Measurements from ENCODE around the gene GON4L. TPM values are rescaled to one million over a fixed set of nuclear protein-coding genes. Genes with fewer than 3 reads are reported as not detected.
"Not testable (repeated sequence)": the region's sequence is repeated elsewhere in the genome, so short reads cannot be mapped to it uniquely, and the experiment has no call there.

Gene GON4L
- total RNA-seq, 4 donors from 2014 or later, result 12.2 to 32.8 (median 18.7) TPM

GRCh38 chr1:155773221-155773620 is 83.8 kb downstream of the GON4L start:
- DNase-seq, result no peak
- intact Hi-C loops (cut with DNase I), result no loop called here
- Histone ChIP-seq H3K9me3 (no peaks in the 10 kb centered on the region), H3K27ac (no peak overlapping the region), H3K4me3 (no peak overlapping the region), H3K36me3 (peaks cover 17 to 100% (median 26%) of the 10 kb centered on the region in 3 donors), H3K27me3 (no peaks in the 10 kb centered on the region), H3K4me1 (no peaks in the 10 kb centered on the region)
- WGBS, 2 donors, result 56 to 73% methylated on average over 2 of the region's 2 CpGs
- no peak for TF ChIP-seq CTCF (IDR thresholded peaks at IDR 0.05)
- TF ChIP-seq POLR2A (IDR thresholded peaks at IDR 0.05), result no peak

DNA sequence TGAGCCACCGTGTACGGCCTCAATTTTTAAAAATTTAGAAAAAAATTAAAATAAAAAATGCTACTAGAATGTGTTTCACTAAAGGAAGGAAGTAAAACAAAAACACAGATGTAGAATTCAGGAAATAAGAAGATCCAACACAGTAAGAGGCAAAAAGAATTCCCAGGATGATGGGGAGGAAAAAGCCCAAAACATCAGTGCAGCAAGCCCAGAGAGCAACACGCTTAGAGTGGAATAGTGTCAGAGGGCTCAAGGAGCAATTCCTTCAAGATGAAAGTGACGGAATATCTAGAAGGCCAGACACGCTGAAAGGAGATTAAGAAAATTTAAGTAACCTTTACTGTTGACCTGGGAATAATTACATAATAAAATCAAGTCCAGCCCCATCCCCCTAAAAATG is 87.8 kb downstream of the GON4L start:
- 89 to 95% methylated on average over 3 to 5 of the region's 5 CpGs for WGBS, 2 donors
- Histone ChIP-seq H3K36me3 (peaks cover 15 to 99% (median 36%) of the 10 kb centered on the region in 3 donors), H3K4me3 (no peak overlapping the region), H3K27ac (no peak overlapping the region), H3K27me3 (no peaks in the 10 kb centered on the region), H3K4me1 (no peaks in the 10 kb centered on the region), H3K9me3 (no peaks in the 10 kb centered on the region)
- no peak for TF ChIP-seq POLR2A (IDR thresholded peaks at IDR 0.05)
- no peak for TF ChIP-seq CTCF (IDR thresholded peaks at IDR 0.05)
- DNase-seq, result no peak
- intact Hi-C loops (cut with DNase I), result no loop called here

- H3K36me3 ChIP-seq, result peaks cover 15 to 99% (median 38%) of the 10 kb centered on the region in 3 donors
- H3K4me3 ChIP-seq; H3K27ac ChIP-seq; DNase-seq; H3K9me3 ChIP-seq; H3K27me3 ChIP-seq; intact Hi-C loops (cut with DNase I); H3K4me1 ChIP-seq: not testable (repeated sequence)
- 79 to 88% methylated on average over 2 to 3 of the region's 5 CpGs for WGBS, 2 donors
These were observed 89.5 kb downstream of the GON4L start for GRCh38 chr1:155767399-155767989.

GRCh38 chr1:155763989-155764388 is 93.0 kb downstream of the GON4L start:
- intact Hi-C loops (cut with DNase I), result not testable (repeated sequence)
- peaks cover 23 to 99% (median 37%) of the 10 kb centered on the region in 3 donors for H3K36me3 ChIP-seq
- WGBS, 2 donors, result 78 to 93% methylated on average over 7 of the region's 7 CpGs

GRCh38 chr1:155763090-155763815 is 93.8 kb downstream of the GON4L start:
- peak overlapping the region in 2 of 4 donors; percentile 13 to 16 for H3K27ac ChIP-seq
- H3K27me3 ChIP-seq; H3K9me3 ChIP-seq; DNase-seq; intact Hi-C loops (cut with DNase I); H3K4me3 ChIP-seq: not testable (repeated sequence)
- H3K4me1 ChIP-seq, result peaks cover 0 to 19% (median 0%) of the 10 kb centered on the region in 3 donors
- peaks cover 26 to 99% (median 40%) of the 10 kb centered on the region in 3 donors for H3K36me3 ChIP-seq
- 31 to 53% methylated on average over 6 of the region's 6 CpGs for WGBS, 2 donors

More at GRCh38 chr1:155763989-155764388, 93.0 kb downstream of the GON4L start:
- peaks cover 0 to 19% (median 0%) of the 10 kb centered on the region in 3 donors for H3K4me1 ChIP-seq
- not testable (repeated sequence) for DNase-seq, H3K9me3 ChIP-seq, H3K27ac ChIP-seq, H3K4me3 ChIP-seq, H3K27me3 ChIP-seq

DNA sequence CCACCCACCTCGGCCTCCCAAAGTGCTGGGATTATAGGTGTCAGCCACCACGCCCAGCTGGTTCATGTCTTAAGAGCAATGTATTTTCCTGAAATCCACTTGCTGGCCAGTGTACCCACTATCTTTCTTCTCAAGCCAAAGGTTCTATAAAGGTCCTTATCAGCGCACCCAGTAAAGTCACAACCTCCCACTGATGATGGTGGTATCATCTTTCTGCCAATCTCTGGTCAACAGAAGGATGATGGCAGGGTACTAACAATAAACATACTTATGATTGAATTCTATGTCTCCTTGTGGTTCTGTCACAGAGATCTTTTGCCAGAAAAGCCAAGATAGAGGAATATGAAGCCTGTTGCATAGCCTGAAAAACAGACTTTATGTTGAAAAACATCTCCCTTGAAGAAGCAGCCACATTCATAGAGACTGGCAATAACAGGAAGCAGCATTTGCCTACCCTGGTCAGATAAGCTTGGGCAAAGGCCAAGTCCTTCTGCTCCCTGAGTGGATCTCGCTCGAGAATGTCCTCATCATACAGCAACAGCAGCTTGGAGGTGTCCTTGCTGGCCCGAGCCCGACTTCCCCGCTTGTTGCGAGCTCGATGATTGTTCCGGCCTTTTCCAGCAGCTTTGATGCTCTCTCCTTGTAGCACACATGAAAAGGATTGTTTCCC is 95.1 kb downstream of the GON4L start:
- DNase-seq, result no peak
- no peak overlapping the region for H3K27ac ChIP-seq
- TF ChIP-seq CTCF (IDR thresholded peaks at IDR 0.05) (no peak), POLR2A (IDR thresholded peaks at IDR 0.05) (no peak)
- peaks cover 26 to 94% (median 45%) of the 10 kb centered on the region in 3 donors for H3K36me3 ChIP-seq
- no peak overlapping the region for H3K4me3 ChIP-seq
- H3K9me3 ChIP-seq, result no peaks in the 10 kb centered on the region
- WGBS, 2 donors, result 90 to 93% methylated on average over 11 of the region's 11 CpGs
- H3K4me1 ChIP-seq, result peaks cover 0 to 19% (median 0%) of the 10 kb centered on the region in 3 donors
- intact Hi-C loops (cut with DNase I), result no loop called here
- no peaks in the 10 kb centered on the region for H3K27me3 ChIP-seq

Data from esophagus squamous epithelium (tissue), 5 donors.